ENCODE results near the gene PHLPP1.

GRCh38 chr18:62979176-62979575 lies 263.8 kb downstream of the PHLPP1 start:
- no peak for TF ChIP-seq RAD21 (conservative IDR thresholded peaks at IDR 0.05 in 1 of 2, IDR thresholded peaks at IDR 0.05 in 1 of 2)
- no peak for TF ChIP-seq RFX5 (IDR thresholded peaks at IDR 0.05)
- no peak for TF ChIP-seq CTCF (IDR thresholded peaks at IDR 0.05)
- TF ChIP-seq CEBPB (IDR thresholded peaks at IDR 0.05), result no peak
- no peak for TF ChIP-seq EP300 (IDR thresholded peaks at IDR 0.05)
- TF ChIP-seq PBX3 (IDR thresholded peaks at IDR 0.05), result no peak
- TF ChIP-seq MAX (IDR thresholded peaks at IDR 0.05), result no peak
- TF ChIP-seq SMC3 (IDR thresholded peaks at IDR 0.05), result no peak
- TF ChIP-seq KDM1A (IDR thresholded peaks at IDR 0.05; ENCODE audit: low read depth), result no peak
- no peak for TF ChIP-seq CBX2 (IDR thresholded peaks at IDR 0.05; ENCODE audit: borderline replicate concordance, low read depth)
